Skeletal muscle satellite cell (primary cell): ENCODE data around the gene ZBTB37.

Source experiments
- H3K27me3 ChIP-seq: 2 replicates; pipeline ENCODE4 v1.7.0; 2013; ENCODE audit warnings: low read length; ENCODE audit not compliant: control insufficient read depth, insufficient read depth
- H3K36me3 ChIP-seq: 2 replicates; pipeline ENCODE4 v1.7.0; 2013; ENCODE audit warnings: mild to moderate bottlenecking, control low read depth, low read length; ENCODE audit not compliant: insufficient read depth
- H3K4me1 ChIP-seq: 2 replicates; pipeline ENCODE4 v1.7.0; 2013; ENCODE audit warnings: low read length; ENCODE audit not compliant: control insufficient read depth, insufficient read depth
- H3K4me2 ChIP-seq: 2 replicates; pipeline ENCODE4 v1.7.0; 2013; ENCODE audit warnings: mild to moderate bottlenecking, low read length
- H3K4me3 ChIP-seq: 2 replicates; pipeline ENCODE4 v1.7.0; 2013; ENCODE audit warnings: low read length
- H3K9ac ChIP-seq: 2 replicates; pipeline ENCODE4 v1.7.0; 2013; ENCODE audit warnings: mild to moderate bottlenecking, low read depth, low read length, moderate library complexity
- H3K9me3 ChIP-seq: replicated peaks from 2 replicates; pipeline ENCODE4 v1.7.0; 2013; ENCODE audit warnings: mild to moderate bottlenecking, control low read depth, low read length

Gene ZBTB37

GRCh38 chr1:173886746-173887611, 18.8 kb downstream of the ZBTB37 start:
- Histone ChIP-seq H3K27me3 (no peaks in the 10 kb centered on the region), H3K4me1 (no peaks in the 10 kb centered on the region), H3K9ac (no peak overlapping the region), H3K36me3 (peaks cover 19% of the 10 kb centered on the region), H3K4me2 (no peak overlapping the region), H3K4me3 (no peak overlapping the region), H3K9me3 (no peaks in the 10 kb centered on the region)

- peaks cover 19% of the 10 kb centered on the region for H3K36me3 ChIP-seq
- no peaks in the 10 kb centered on the region for H3K27me3 ChIP-seq
- no peak overlapping the region for H3K4me3 ChIP-seq
- H3K9ac ChIP-seq = no peak overlapping the region
- H3K4me2 ChIP-seq = no peak overlapping the region
- no peaks in the 10 kb centered on the region for H3K4me1 ChIP-seq
- H3K9me3 ChIP-seq = no peaks in the 10 kb centered on the region
These were observed 19.4 kb downstream of the ZBTB37 start for GRCh38 chr1:173887627-173888026.

- Histone ChIP-seq H3K27me3 (no peaks in the 10 kb centered on the region), H3K4me2 (no peak overlapping the region), H3K9ac (no peak overlapping the region), H3K9me3 (no peaks in the 10 kb centered on the region), H3K36me3 (peaks cover 19% of the 10 kb centered on the region), H3K4me3 (no peak overlapping the region), H3K4me1 (no peaks in the 10 kb centered on the region)
These were observed 20.6 kb downstream of the ZBTB37 start for GRCh38 chr1:173888749-173889148.

- H3K4me2 ChIP-seq = no peak overlapping the region
- H3K36me3 ChIP-seq = peaks cover 17% of the 10 kb centered on the region
- no peaks in the 10 kb centered on the region for H3K4me1 ChIP-seq
- no peak overlapping the region for H3K4me3 ChIP-seq
- no peak overlapping the region for H3K9ac ChIP-seq
- no peaks in the 10 kb centered on the region for H3K9me3 ChIP-seq
- H3K27me3 ChIP-seq = no peaks in the 10 kb centered on the region
These were observed 21.7 kb downstream of the ZBTB37 start for GRCh38 chr1:173889885-173890284.

- H3K9me3 ChIP-seq = no peaks in the 10 kb centered on the region
- H3K27me3 ChIP-seq = no peaks in the 10 kb centered on the region
- H3K4me2 ChIP-seq = no peak overlapping the region
- no peaks in the 10 kb centered on the region for H3K36me3 ChIP-seq
- H3K9ac ChIP-seq = no peak overlapping the region
- H3K4me3 ChIP-seq = no peak overlapping the region
- H3K4me1 ChIP-seq = no peaks in the 10 kb centered on the region
These were observed 25.4 kb downstream of the ZBTB37 start for GRCh38 chr1:173893611-173894010.

GRCh38 chr1:173894189-173894588, 26.0 kb downstream of the ZBTB37 start:
- H3K4me1 ChIP-seq = no peaks in the 10 kb centered on the region
- H3K4me2 ChIP-seq = no peak overlapping the region
- no peak overlapping the region for H3K9ac ChIP-seq
- no peak overlapping the region for H3K4me3 ChIP-seq
- H3K36me3 ChIP-seq = no peaks in the 10 kb centered on the region
- no peaks in the 10 kb centered on the region for H3K27me3 ChIP-seq
- no peaks in the 10 kb centered on the region for H3K9me3 ChIP-seq

- Histone ChIP-seq H3K4me1 (no peaks in the 10 kb centered on the region), H3K9me3 (no peaks in the 10 kb centered on the region), H3K9ac (no peak overlapping the region), H3K4me3 (no peak overlapping the region), H3K36me3 (no peaks in the 10 kb centered on the region), H3K27me3 (no peaks in the 10 kb centered on the region), H3K4me2 (no peak overlapping the region)
These were observed 32.2 kb downstream of the ZBTB37 start for GRCh38 chr1:173900427-173900826.

GRCh38 chr1:173900992-173901391, 32.8 kb downstream of the ZBTB37 start:
- no peaks in the 10 kb centered on the region for H3K4me1 ChIP-seq
- no peaks in the 10 kb centered on the region for H3K9me3 ChIP-seq
- H3K36me3 ChIP-seq = no peaks in the 10 kb centered on the region

GRCh38 chr1:173903827-173904531, 35.8 kb downstream of the ZBTB37 start:
- Histone ChIP-seq H3K4me2 (no peak overlapping the region), H3K4me1 (no peaks in the 10 kb centered on the region), H3K9me3 (no peaks in the 10 kb centered on the region), H3K27me3 (no peaks in the 10 kb centered on the region), H3K4me3 (no peak overlapping the region), H3K36me3 (no peaks in the 10 kb centered on the region), H3K9ac (no peak overlapping the region)

More at GRCh38 chr1:173900992-173901391, 32.8 kb downstream of the ZBTB37 start:
- Histone ChIP-seq H3K27me3 (no peaks in the 10 kb centered on the region), H3K4me2 (no peak overlapping the region), H3K4me3 (no peak overlapping the region), H3K9ac (no peak overlapping the region)

- Histone ChIP-seq H3K4me1 (no peaks in the 10 kb centered on the region), H3K9ac (no peak overlapping the region)
These were observed 44.9 kb downstream of the ZBTB37 start for GRCh38 chr1:173913111-173913510.

GRCh38 chr1:173914366-173914871, 46.2 kb downstream of the ZBTB37 start:
- H3K27me3 ChIP-seq = no peaks in the 10 kb centered on the region
- no peak overlapping the region for H3K9ac ChIP-seq
- no peak overlapping the region for H3K4me2 ChIP-seq
- H3K4me1 ChIP-seq = no peaks in the 10 kb centered on the region
- H3K4me3 ChIP-seq = no peak overlapping the region
- H3K36me3 ChIP-seq = no peaks in the 10 kb centered on the region
- no peaks in the 10 kb centered on the region for H3K9me3 ChIP-seq

More at GRCh38 chr1:173913111-173913510, 44.9 kb downstream of the ZBTB37 start:
- H3K4me2 ChIP-seq = no peak overlapping the region
- H3K36me3 ChIP-seq = no peaks in the 10 kb centered on the region
- no peaks in the 10 kb centered on the region for H3K9me3 ChIP-seq
- no peak overlapping the region for H3K4me3 ChIP-seq
- H3K27me3 ChIP-seq = no peaks in the 10 kb centered on the region
